Stomach (tissue), 9 donors: ENCODE results near the gene RPTOR. TPM values are rescaled to one million over a fixed set of nuclear protein-coding genes. Genes with fewer than 3 reads are reported as not detected.

Experiments
- DNase-seq, 2 donors: peaks; one replicate each; pipeline versions ENCODE4 v3.0.0 to v3.0.0-alpha.2; 2013 to 2019
- H3K27ac ChIP-seq, 5 donors: fragments of 200-600 bp in 4 of 5; sonication (generic) in 4 of 5; one replicate each; pipeline ENCODE4 v1.5.1; 2013 to 2019; ENCODE audit warnings: mild to moderate bottlenecking in 1 of 5, moderate library complexity in 1 of 5
- H3K27me3 ChIP-seq, 3 donors: fragments of 200-600 bp; sonication (generic); one replicate each; pipeline ENCODE4 v1.5.1; 2017 to 2019; ENCODE audit warnings: mixed run types in 1 of 3
- H3K36me3 ChIP-seq, 4 donors: fragments of 200-600 bp; sonication (generic); 1 replicate in 3 of 4; 2 replicates in 1 of 4; pipeline ENCODE4 v1.5.1; 2016 to 2019
- H3K4me1 ChIP-seq, 4 donors: fragments of 200-600 bp; sonication (generic); one replicate each; pipeline ENCODE4 v1.5.1; 2016 to 2019
- H3K4me3 ChIP-seq, 4 donors: fragments of 200-600 bp; sonication (generic) in 3 of 4; one replicate each; pipeline ENCODE4 v1.5.1; 2016 to 2019; ENCODE audit warnings: mild to moderate bottlenecking in 1 of 4
- H3K9me3 ChIP-seq, 4 donors: fragments of 200-600 bp; sonication (generic); one replicate each; pipeline ENCODE4 v1.5.1; 2016 to 2019
- EP300 ChIP-seq: sonication (generic); formaldehyde crosslinking; IDR thresholded peaks from one replicate; pipeline ENCODE4 v1.6.1; 2017; ENCODE audit warnings: antibody characterized with exemption
- POLR2A ChIP-seq, 4 donors: fragments of 450-650 bp; IDR thresholded peaks; one replicate each; pipeline ENCODE4 v1.6.1; 2016; ENCODE audit warnings: antibody characterized with exemption in 4 of 4, control low read depth in 2 of 4, mild to moderate bottlenecking in 1 of 4, moderate library complexity in 1 of 4
- POLR2AphosphoS5 ChIP-seq, 3 donors: sonication (generic); formaldehyde crosslinking; IDR thresholded peaks; one replicate each; pipeline ENCODE4 v1.6.1; 2016; ENCODE audit warnings: antibody characterized with exemption in 3 of 3
- WGBS, 5 donors: extraction: QIAGEN DNeasy Blood & Tissue Kit in 3 of 5; methylation state at CpG; one replicate each; pipeline versions ENCODE4 v1.1.5 to v1.1.7; 2013 to 2018; 5-methylcytosine and 5-hydroxymethylcytosine counted together
- intact Hi-C: fragments of 100-400 bp; cut with DNase I; formaldehyde crosslinking; loops from one replicate; pipeline ENCODE4 v1.15.1; 2023; ENCODE audit warnings: low total_unique reads
- polyA plus RNA-seq, 3 donors: library from polyadenylated mRNA; stranded (reverse); fragments of 200-250 nt; gene quantifications; one replicate each; pipeline ENCODE4 v1.2.3, GENCODE V29; 2013
- total RNA-seq, 5 donors: library from RNA; depleted of rRNA; stranded (reverse); fragments of >200 nt; gene quantifications; one replicate each; pipeline versions ENCODE4 v1.1.0 to v1.2.3, GENCODE V29; 2014 to 2016
- TF ChIP-seq, protein P1 (sequence below), 7 experiments: fragments of 450-650 bp in 4 of 7; fragments of 200-600 bp in 3 of 7; sonication (generic) in 3 of 7; IDR thresholded peaks; one replicate each; pipeline ENCODE4 v1.5.1; 2016 to 2019; ENCODE audit warnings: antibody characterized with exemption in 7 of 7, control low read depth in 2 of 7, mild to moderate bottlenecking in 1 of 7
- donor health status: healthy with polysubstance abuse.
- donor health status: Bipolar disorder and iron deficiency.
- donor health status: healthy.

RPTOR gene
- total and polyA plus RNA-seq, 8 donors = 3.8 to 103 (median 19.3) TPM

DNA sequence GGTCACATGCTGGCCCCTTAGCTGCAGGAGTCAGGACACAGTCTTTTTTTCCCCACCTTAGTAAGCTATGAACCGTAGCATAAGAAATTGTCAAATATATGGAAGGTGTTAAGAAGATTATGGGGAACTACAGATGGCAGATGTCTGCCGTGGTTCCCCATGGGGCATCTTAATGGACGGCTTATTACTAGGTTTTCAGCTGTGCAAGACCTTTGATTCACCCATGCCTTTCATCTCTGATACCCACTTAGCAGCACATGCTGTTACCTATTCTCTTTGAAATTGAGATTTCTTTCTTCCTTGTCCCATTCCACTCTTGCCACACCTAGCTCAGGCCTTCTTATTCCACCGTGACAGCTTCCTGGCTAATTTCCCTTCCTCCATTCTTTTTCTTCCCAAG is 70.7 kb downstream of the RPTOR start:
- Histone ChIP-seq H3K27me3 (no peaks in the 10 kb centered on the region), H3K36me3 (no peaks in the 10 kb centered on the region), H3K4me1 (no peaks in the 10 kb centered on the region), H3K9me3 (no peaks in the 10 kb centered on the region), H3K4me3 (no peak overlapping the region), H3K27ac (no peak overlapping the region)
- no peak for DNase-seq
- intact Hi-C loops = no loop called here
- TF ChIP-seq POLR2A (IDR thresholded peaks at IDR 0.05) (no peak), EP300 (no peak), POLR2AphosphoS5 (IDR thresholded peaks at IDR 0.05) (no peak)
- TF ChIP-seq, protein P1, sequence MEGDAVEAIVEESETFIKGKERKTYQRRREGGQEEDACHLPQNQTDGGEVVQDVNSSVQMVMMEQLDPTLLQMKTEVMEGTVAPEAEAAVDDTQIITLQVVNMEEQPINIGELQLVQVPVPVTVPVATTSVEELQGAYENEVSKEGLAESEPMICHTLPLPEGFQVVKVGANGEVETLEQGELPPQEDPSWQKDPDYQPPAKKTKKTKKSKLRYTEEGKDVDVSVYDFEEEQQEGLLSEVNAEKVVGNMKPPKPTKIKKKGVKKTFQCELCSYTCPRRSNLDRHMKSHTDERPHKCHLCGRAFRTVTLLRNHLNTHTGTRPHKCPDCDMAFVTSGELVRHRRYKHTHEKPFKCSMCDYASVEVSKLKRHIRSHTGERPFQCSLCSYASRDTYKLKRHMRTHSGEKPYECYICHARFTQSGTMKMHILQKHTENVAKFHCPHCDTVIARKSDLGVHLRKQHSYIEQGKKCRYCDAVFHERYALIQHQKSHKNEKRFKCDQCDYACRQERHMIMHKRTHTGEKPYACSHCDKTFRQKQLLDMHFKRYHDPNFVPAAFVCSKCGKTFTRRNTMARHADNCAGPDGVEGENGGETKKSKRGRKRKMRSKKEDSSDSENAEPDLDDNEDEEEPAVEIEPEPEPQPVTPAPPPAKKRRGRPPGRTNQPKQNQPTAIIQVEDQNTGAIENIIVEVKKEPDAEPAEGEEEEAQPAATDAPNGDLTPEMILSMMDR (IDR thresholded peaks at IDR 0.05) = no peak
- WGBS, 5 donors = 84 to 96% (median 91%) methylated on average over 4 of the region's 4 CpGs

DNA sequence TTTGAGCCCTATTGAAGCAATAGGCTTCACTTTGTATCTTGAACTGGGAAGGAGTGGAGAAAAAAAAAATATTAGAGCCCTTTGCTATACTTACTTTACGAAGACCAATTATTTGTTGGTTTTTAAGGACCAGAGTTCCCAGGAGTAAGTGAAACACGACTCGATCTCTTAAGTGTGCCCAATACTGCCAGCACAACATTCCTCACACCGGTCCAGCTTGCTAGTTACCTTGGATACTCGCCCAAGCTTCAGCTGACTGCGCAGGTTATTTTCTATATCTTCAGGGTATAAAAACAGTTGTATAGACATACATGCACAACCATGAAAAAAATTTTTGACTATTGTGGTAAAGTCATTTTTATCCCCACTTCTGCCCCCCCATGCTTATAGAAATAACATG is 72.1 kb downstream of the RPTOR start:
- no peak for DNase-seq
- intact Hi-C loops = no loop called here
- Histone ChIP-seq H3K4me1 (peaks cover 0 to 2% (median 0%) of the 10 kb centered on the region in 4 donors), H3K36me3 (no peaks in the 10 kb centered on the region), H3K27me3 (no peaks in the 10 kb centered on the region), H3K27ac (no peak overlapping the region), H3K4me3 (no peak overlapping the region), H3K9me3 (no peaks in the 10 kb centered on the region)
- no peak for TF ChIP-seq POLR2AphosphoS5 (IDR thresholded peaks at IDR 0.05)
- no peak for TF ChIP-seq EP300
- TF ChIP-seq POLR2A (IDR thresholded peaks at IDR 0.05) = no peak
- TF ChIP-seq, protein P1 (IDR thresholded peaks at IDR 0.05) = no peak
- WGBS, 5 donors = 83 to 96% (median 90%) methylated on average over 6 of the region's 6 CpGs

DNA sequence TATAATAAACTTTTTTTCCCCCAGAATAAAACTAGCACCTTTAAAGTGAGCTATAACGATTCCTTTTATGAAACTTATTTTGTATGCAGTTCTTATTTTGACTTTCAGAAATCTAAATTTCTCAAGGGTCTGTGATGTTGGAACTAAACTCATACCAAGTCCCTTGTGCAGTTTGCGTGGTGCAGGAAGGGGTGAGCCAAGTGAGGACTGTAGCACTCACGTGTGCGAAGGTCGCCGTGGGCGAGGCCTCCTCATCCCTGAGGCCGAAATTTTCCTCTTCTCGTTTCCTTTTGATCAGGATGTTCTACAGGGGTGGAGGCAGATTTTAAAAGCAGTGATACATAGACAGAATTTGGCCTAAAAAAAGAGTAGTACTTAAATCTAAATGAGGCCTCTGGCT is 73.7 kb downstream of the RPTOR start:
- TF ChIP-seq POLR2A (IDR thresholded peaks at IDR 0.05) (no peak), EP300 (no peak), POLR2AphosphoS5 (IDR thresholded peaks at IDR 0.05) (no peak)
- TF ChIP-seq, protein P1 (IDR thresholded peaks at IDR 0.05) = no peak
- H3K27me3 ChIP-seq = no peaks in the 10 kb centered on the region
- H3K36me3 ChIP-seq = no peaks in the 10 kb centered on the region
- H3K4me1 ChIP-seq = peaks cover 0 to 8% (median 4%) of the 10 kb centered on the region in 4 donors
- H3K9me3 ChIP-seq = no peaks in the 10 kb centered on the region
- intact Hi-C loops = no loop called here
- H3K27ac ChIP-seq = no peak overlapping the region
- DNase-seq = no peak
- 75 to 93% (median 83%) methylated on average over 9 of the region's 9 CpGs for WGBS, 5 donors
- no peak overlapping the region for H3K4me3 ChIP-seq

DNA sequence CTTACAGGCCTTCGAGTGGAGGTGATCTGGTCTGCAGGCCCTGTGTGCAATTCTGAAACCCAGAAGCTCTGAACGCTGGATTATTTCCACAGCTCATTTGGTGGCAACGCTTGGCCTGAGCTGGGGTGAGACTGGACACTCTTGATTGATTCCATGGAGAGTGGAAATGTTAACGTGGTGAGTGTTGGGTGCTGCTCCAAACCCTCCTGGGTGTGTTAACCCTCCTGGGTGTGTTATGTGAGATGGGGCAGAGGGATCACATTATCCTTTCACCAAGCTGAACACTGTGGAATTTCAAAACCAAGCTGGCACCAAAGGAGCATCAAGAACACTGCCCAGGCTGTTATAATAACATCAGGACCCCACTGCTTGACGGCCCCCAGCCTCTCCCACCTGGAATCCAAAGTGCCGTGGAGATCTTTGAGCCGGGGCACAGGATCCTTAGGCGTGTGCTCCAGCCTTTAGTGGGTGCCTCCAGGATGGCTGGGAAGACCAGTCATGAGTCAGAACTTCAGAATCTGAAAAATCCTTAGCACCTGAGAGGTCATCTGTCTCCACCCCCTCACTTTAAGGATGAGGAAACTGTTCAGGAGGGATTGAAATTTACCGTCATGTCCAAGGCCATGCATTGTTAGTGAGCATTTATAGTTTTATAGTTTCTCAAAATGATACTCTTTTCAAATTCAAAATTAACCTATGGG is 75.0 kb downstream of the RPTOR start:
- H3K4me3 ChIP-seq = no peak overlapping the region
- no peaks in the 10 kb centered on the region for H3K36me3 ChIP-seq
- H3K4me1 ChIP-seq = peaks cover 0 to 8% (median 4%) of the 10 kb centered on the region in 4 donors
- 78 to 89% (median 86%) methylated on average over 9 of the region's 9 CpGs for whole genome bisulfite sequencing, 5 donors
- no peak for DNase-seq
- H3K9me3 ChIP-seq = no peaks in the 10 kb centered on the region
- TF ChIP-seq POLR2A (IDR thresholded peaks at IDR 0.05) = no peak
- no peak for TF ChIP-seq POLR2AphosphoS5 (IDR thresholded peaks at IDR 0.05)
- TF ChIP-seq, protein P1 (IDR thresholded peaks at IDR 0.05) = no peak
- TF ChIP-seq EP300 = no peak
- H3K27me3 ChIP-seq = no peaks in the 10 kb centered on the region
- intact Hi-C loops = no loop called here
- no peak overlapping the region for H3K27ac ChIP-seq
